Smooth muscle cell (in vitro differentiated cells): ENCODE data around the gene H6PD. TPM values are rescaled to one million over a fixed set of nuclear protein-coding genes. Genes with fewer than 3 reads are reported as not detected.
A peak's percentile ranks its signal among the peaks of the same experiment; 100 is the strongest.

Experiments
- DNase-seq: peaks from one replicate; lab custom pipeline; 2025; ENCODE audit not compliant: unreplicated experiment; lab: John Stamatoyannopoulos, UW
- H2AFZ ChIP-seq: fragments of 200-600 bp; sonication (generic); 2 replicates; pipeline ENCODE4 v1.6.0; 2016; ENCODE audit warnings: antibody characterized with exemption, low read depth, mild to moderate bottlenecking
- H3F3A ChIP-seq: fragments of 200-600 bp; sonication (generic); 2 replicates; pipeline ENCODE4 v1.6.0; 2017; ENCODE audit warnings: antibody characterized with exemption, low read depth
- H3K27ac ChIP-seq: fragments of 200-600 bp; sonication (generic); 2 replicates; pipeline ENCODE4 v1.5.1; 2016; ENCODE audit warnings: low read depth, mild to moderate bottlenecking
- H3K27me3 ChIP-seq: fragments of 200-600 bp; sonication (generic); 2 replicates; pipeline ENCODE4 v1.6.1; 2016; ENCODE audit warnings: low read depth, mild to moderate bottlenecking
- H3K36me3 ChIP-seq: fragments of 200-600 bp; sonication (generic); 2 replicates; pipeline ENCODE4 v1.5.1; 2016; ENCODE audit warnings: low read depth
- H3K4me1 ChIP-seq: fragments of 200-600 bp; sonication (generic); 2 replicates; pipeline ENCODE4 v1.5.1; 2016; ENCODE audit warnings: low read depth
- H3K4me2 ChIP-seq: fragments of 200-600 bp; sonication (generic); 2 replicates; pipeline ENCODE4 v1.6.0; 2016; ENCODE audit warnings: mild to moderate bottlenecking
- H3K4me3 ChIP-seq: fragments of 200-600 bp; sonication (generic); 2 replicates; pipeline ENCODE4 v1.5.1; 2016; ENCODE audit warnings: mild to moderate bottlenecking
- H3K79me2 ChIP-seq: fragments of 200-600 bp; sonication (generic); 2 replicates; pipeline ENCODE4 v1.6.0; 2016; ENCODE audit warnings: low read depth, mild to moderate bottlenecking
- H3K9ac ChIP-seq: fragments of 200-600 bp; sonication (generic); 2 replicates; pipeline ENCODE4 v1.6.0; 2016; ENCODE audit warnings: low read depth
- H3K9me3 ChIP-seq: fragments of 200-600 bp; sonication (generic); replicated peaks from 2 replicates; pipeline ENCODE4 v1.5.1; 2016; ENCODE audit warnings: low read depth
- H4K20me1 ChIP-seq: fragments of 200-600 bp; sonication (generic); 2 replicates; pipeline ENCODE4 v1.6.0; 2016; ENCODE audit warnings: low read depth
- WGBS: methylation state at CpG from one replicate; pipeline ENCODE4 v1.1.7; 2016; ENCODE audit warnings: low lambda C conversion rate; 5-methylcytosine and 5-hydroxymethylcytosine counted together
- polyA plus RNA-seq: library from polyadenylated mRNA; unstranded; fragments of >200 nt; fragmentation: Nextera tagmentation; extraction: Ambion mirVana; gene quantifications from 2 replicates; pipeline ENCODE4 v1.2.1, GENCODE V29; 2016
- total RNA-seq: library from RNA; depleted of rRNA; stranded (reverse); fragments of >200 nt; gene quantifications from 2 replicates; pipeline ENCODE4 v1.2.3, GENCODE V29; 2014
- TF ChIP-seq, protein P1 (sequence below): fragments of 200-600 bp; sonication (generic); IDR thresholded peaks from 2 replicates; pipeline ENCODE4 v1.5.1; 2017; ENCODE audit warnings: borderline replicate concordance, mild to moderate bottlenecking, antibody characterized with exemption; ENCODE audit not compliant: insufficient read depth, poor library complexity, severe bottlenecking

The H6PD gene
- total and polyA plus RNA-seq, 2 experiments from 2014 or later: 15.1 to 15.3 TPM

DNA sequence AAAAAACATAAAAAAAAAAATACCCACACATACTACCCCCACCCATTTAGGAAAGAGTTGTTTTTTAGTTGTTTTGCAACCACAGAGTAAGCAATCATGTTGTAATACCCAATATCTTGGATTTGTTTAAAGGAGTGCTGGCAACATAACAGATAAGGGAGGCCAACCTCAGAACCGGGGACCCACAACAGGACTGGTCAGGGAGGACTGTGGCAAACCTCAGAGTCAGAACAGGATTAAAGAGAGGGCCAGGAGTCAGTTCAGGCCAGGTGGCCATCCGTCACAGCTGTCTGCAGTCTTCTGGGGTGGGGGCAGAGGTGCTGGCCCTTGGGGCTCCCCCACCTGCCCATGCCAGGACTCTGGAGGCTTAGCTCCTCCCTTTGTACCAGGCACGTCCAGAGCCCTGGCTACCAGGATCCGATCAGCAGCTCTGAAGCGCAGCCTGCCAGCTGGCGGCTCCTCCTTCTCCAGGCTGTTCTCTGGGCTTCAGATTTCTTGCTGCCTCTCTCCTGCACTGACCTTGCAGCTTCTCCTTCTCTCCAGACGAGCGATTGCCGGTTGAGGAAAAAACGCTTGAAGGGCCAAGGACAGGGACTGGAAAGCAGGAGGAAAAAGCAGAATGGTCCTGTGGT is 7.9 kb downstream of the H6PD start:
- no peak overlapping the region for H3K9ac ChIP-seq
- no peak overlapping the region for H3K4me3 ChIP-seq
- peaks cover 28% of the 10 kb centered on the region for H4K20me1 ChIP-seq
- peaks cover 2% of the 10 kb centered on the region for H3K79me2 ChIP-seq
- 44% methylated on average over 10 of the region's 10 CpGs for WGBS
- DNase-seq: no peak
- H3K27ac ChIP-seq: no peak overlapping the region
- H3K4me2 ChIP-seq: peak overlapping the region; percentile 55
- H2AFZ ChIP-seq: no peak overlapping the region
- TF ChIP-seq, protein P1, sequence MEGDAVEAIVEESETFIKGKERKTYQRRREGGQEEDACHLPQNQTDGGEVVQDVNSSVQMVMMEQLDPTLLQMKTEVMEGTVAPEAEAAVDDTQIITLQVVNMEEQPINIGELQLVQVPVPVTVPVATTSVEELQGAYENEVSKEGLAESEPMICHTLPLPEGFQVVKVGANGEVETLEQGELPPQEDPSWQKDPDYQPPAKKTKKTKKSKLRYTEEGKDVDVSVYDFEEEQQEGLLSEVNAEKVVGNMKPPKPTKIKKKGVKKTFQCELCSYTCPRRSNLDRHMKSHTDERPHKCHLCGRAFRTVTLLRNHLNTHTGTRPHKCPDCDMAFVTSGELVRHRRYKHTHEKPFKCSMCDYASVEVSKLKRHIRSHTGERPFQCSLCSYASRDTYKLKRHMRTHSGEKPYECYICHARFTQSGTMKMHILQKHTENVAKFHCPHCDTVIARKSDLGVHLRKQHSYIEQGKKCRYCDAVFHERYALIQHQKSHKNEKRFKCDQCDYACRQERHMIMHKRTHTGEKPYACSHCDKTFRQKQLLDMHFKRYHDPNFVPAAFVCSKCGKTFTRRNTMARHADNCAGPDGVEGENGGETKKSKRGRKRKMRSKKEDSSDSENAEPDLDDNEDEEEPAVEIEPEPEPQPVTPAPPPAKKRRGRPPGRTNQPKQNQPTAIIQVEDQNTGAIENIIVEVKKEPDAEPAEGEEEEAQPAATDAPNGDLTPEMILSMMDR: no peak
- peaks cover 5% of the 10 kb centered on the region for H3K4me1 ChIP-seq
- H3K27me3 ChIP-seq: no peaks in the 10 kb centered on the region
- H3K9me3 ChIP-seq: no peaks in the 10 kb centered on the region
- no peaks in the 10 kb centered on the region for H3K36me3 ChIP-seq
- H3F3A ChIP-seq: peaks cover 8% of the 10 kb centered on the region

DNA sequence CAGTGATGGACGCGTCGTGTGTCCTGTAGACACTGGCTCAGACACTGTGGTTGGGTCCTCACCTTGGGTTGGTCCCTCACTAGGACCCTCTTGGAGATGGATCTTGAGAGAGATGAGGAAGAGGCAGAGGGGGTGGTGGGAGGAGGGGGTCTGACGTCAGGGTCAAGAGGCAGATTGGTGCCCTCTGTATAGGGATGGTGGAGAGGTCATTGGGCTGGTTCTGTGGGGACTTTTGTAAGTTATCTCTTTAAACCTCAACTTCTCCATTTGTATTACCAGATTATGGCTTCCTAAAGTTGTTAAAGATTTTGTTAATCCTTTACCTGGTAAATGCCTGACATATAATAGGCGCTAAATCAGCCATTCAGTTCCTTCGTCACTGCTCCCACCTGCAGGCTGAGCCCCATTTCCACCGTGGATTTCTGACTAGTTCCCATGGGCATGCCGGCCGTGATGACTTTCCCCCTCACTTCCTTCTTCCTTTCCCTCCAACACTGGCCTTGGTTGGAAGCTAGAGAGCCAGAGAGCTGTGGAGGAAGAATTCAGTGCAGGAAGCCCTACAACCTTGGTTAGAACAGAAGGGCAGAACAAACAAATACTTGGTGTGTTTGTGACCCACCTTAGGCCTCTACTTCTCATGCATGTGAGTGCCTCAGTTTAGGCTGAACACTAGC is 8.6 kb downstream of the H6PD start:
- Histone ChIP-seq H4K20me1 (peaks cover 28% of the 10 kb centered on the region), H3K27ac (no peak overlapping the region), H3K27me3 (no peaks in the 10 kb centered on the region), H3K4me2 (no peak overlapping the region), H3K4me1 (peaks cover 5% of the 10 kb centered on the region), H3K36me3 (no peaks in the 10 kb centered on the region), H3K9me3 (no peaks in the 10 kb centered on the region), H2AFZ (no peak overlapping the region), H3K79me2 (no peaks in the 10 kb centered on the region), H3K4me3 (no peak overlapping the region), H3F3A (peaks cover 8% of the 10 kb centered on the region), H3K9ac (no peak overlapping the region)
- TF ChIP-seq, protein P1: no peak
- no peak for DNase-seq
- 97% methylated on average over 9 of the region's 9 CpGs for WGBS

DNA sequence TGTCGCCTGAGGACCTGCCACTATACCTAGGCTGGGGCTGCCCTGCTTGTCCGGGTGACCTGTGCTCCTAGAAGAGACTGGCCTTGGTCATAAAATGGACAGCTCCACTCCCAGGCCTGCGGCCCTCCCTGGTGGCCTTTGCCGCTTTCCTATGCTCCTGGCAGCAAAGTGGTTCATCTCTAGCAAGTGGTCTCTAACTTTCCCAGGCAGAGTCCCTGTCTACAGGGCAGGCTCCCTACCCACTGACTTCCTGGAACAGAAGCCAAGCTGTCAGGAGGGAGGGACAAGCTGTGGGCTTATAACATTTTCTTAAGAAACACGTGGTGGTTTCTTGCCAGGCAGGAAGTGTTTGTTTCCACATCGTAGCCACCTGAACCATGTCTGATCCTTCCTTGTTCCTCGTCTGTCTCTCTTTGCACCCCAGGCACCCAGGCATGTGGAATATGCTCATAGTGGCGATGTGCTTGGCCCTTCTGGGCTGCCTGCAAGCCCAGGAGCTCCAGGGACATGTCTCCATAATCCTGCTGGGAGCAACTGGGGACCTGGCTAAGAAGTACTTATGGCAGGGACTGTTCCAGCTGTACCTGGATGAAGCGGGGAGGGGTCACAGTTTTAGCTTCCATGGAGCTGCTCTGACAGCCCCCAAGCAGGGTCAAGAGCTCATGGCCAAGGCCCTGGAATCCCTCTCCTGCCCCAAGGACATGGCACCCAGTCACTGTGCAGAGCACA is 10.1 kb downstream of the H6PD start:
- Histone ChIP-seq H4K20me1 (peaks cover 28% of the 10 kb centered on the region), H3K4me3 (no peak overlapping the region), H3K9me3 (no peaks in the 10 kb centered on the region), H3K9ac (no peak overlapping the region), H3K27me3 (no peaks in the 10 kb centered on the region), H2AFZ (no peak overlapping the region), H3K4me2 (no peak overlapping the region), H3K36me3 (no peaks in the 10 kb centered on the region), H3K4me1 (peaks cover 7% of the 10 kb centered on the region), H3F3A (peaks cover 8% of the 10 kb centered on the region), H3K27ac (no peak overlapping the region), H3K79me2 (no peaks in the 10 kb centered on the region)
- TF ChIP-seq, protein P1: no peak
- 89% methylated on average over 9 of the region's 9 CpGs for WGBS
- DNase-seq: no peak
